ENCODE measurements around the gene TBC1D22A. TPM values are rescaled to one million over a fixed set of nuclear protein-coding genes. Genes with fewer than 3 reads are reported as not detected.

TBC1D22A gene
- polyA plus RNA-seq, 1 of the 3 experiments (the other 2 are of a cell fraction): 16.5 TPM

- POLR2A ChIA-PET: no interaction called here
- no peak for DNase-seq
Measured at GRCh38 chr22:46905415-46905814, 143.0 kb downstream of the TBC1D22A start.

GRCh38 chr22:46905834-46906233 is 143.4 kb downstream of the TBC1D22A start:
- WGBS (ENCODE audit: low lambda C conversion rate): 96% methylated on average over 8 of the region's 8 CpGs
- Histone ChIP-seq H3K36me3 (replicated peaks in 1 of 2; ENCODE audit: control insufficient read depth in 1 of 2, insufficient read depth in 2 of 2, low read length in 1 of 2) (no peaks in the 10 kb centered on the region), H3K9me2 (no peaks in the 10 kb centered on the region), H3K27me3 (ENCODE audit: insufficient read depth) (no peaks in the 10 kb centered on the region), H4K20me1 (ENCODE audit: insufficient read depth) (no peaks in the 10 kb centered on the region), H3K79me2 (ENCODE audit: insufficient read depth) (no peaks in the 10 kb centered on the region), H3K9ac (no peak overlapping the region), H3K4me3 (ENCODE audit: low read depth in 2 of 2, low read length in 1 of 2) (no peak overlapping the region), H2AFZ (ENCODE audit: low read depth) (no peak overlapping the region), H3F3A (replicated peaks; ENCODE audit: insufficient read depth) (no peaks in the 10 kb centered on the region), H3K4me2 (no peak overlapping the region), H3K9me3 (no peaks in the 10 kb centered on the region), H3K4me1 (ENCODE audit: control insufficient read depth in 1 of 2, insufficient read depth in 2 of 2, low read depth in 1 of 2, low read length in 1 of 2) (peaks cover 0 to 4% of the 10 kb centered on the region in 2 experiments; a peak in 1 of 4 replicates), H3K27ac (ENCODE audit: low read depth in 2 of 2, low read length in 1 of 2) (no peak overlapping the region)
- POLR2A ChIA-PET: no interaction called here
- TF ChIP-seq YY1 (IDR thresholded peaks at IDR 0.05; ENCODE audit: low read depth): no peak
- no peak for TF ChIP-seq SMC3 (IDR thresholded peaks at IDR 0.05; ENCODE audit: low read depth, low read length)
- no peak for TF ChIP-seq IRF3 (IDR thresholded peaks at IDR 0.05; ENCODE audit: low read depth, low read length)
- CTCF ChIA-PET: no interaction called here
- no peak for DNase-seq

More at GRCh38 chr22:46905415-46905814, 143.0 kb downstream of the TBC1D22A start:
- Histone ChIP-seq H3K4me3 (ENCODE audit: low read depth in 2 of 2, low read length in 1 of 2) (no peak overlapping the region), H3K9ac (no peak overlapping the region), H3K9me3 (no peaks in the 10 kb centered on the region), H4K20me1 (ENCODE audit: insufficient read depth) (no peaks in the 10 kb centered on the region), H3K79me2 (ENCODE audit: insufficient read depth) (no peaks in the 10 kb centered on the region), H3K36me3 (replicated peaks in 1 of 2; ENCODE audit: control insufficient read depth in 1 of 2, insufficient read depth in 2 of 2, low read length in 1 of 2) (no peaks in the 10 kb centered on the region), H3K27ac (ENCODE audit: low read depth in 2 of 2, low read length in 1 of 2) (no peak overlapping the region), H3K4me2 (no peak overlapping the region), H3K9me2 (no peaks in the 10 kb centered on the region), H3K27me3 (ENCODE audit: insufficient read depth) (no peaks in the 10 kb centered on the region), H3K4me1 (ENCODE audit: control insufficient read depth in 1 of 2, insufficient read depth in 2 of 2, low read depth in 1 of 2, low read length in 1 of 2) (peaks cover 0 to 4% of the 10 kb centered on the region in 2 experiments; a peak in 1 of 4 replicates), H2AFZ (ENCODE audit: low read depth) (no peak overlapping the region), H3F3A (replicated peaks; ENCODE audit: insufficient read depth) (no peaks in the 10 kb centered on the region)
- CTCF ChIA-PET: interaction anchor here (1.2 kb wide), 1 partner anchor 103 kb away, joined by 4 read pairs; no protein-coding TSS in a partner anchor
- TF ChIP-seq GABPA (IDR thresholded peaks at IDR 0.05; ENCODE audit: low read depth) (no peak), USF2 (IDR thresholded peaks at IDR 0.05; ENCODE audit: borderline replicate concordance, low read depth, low read length) (no peak), POLR2AphosphoS5 (IDR thresholded peaks at IDR 0.05; ENCODE audit: low read depth, low read length) (no peak), EP300 (IDR thresholded peaks at IDR 0.05; ENCODE audit: borderline replicate concordance in 1 of 2, low read depth in 1 of 2, low read length in 1 of 2) (no peak)
- 100% methylated on average over 6 of the region's 15 CpGs for WGBS (ENCODE audit: low lambda C conversion rate)

GRCh38 chr22:46906326-46907045 is 144.0 kb downstream of the TBC1D22A start:
- Histone ChIP-seq H3K9ac (no peak overlapping the region), H3K27ac (ENCODE audit: low read depth in 2 of 2, low read length in 1 of 2) (no peak overlapping the region), H2AFZ (ENCODE audit: low read depth) (no peak overlapping the region), H3K4me2 (no peak overlapping the region), H3K27me3 (ENCODE audit: insufficient read depth) (no peaks in the 10 kb centered on the region), H3K4me1 (ENCODE audit: control insufficient read depth in 1 of 2, insufficient read depth in 2 of 2, low read depth in 1 of 2, low read length in 1 of 2) (peaks cover 0 to 4% of the 10 kb centered on the region in 2 experiments; a peak in 1 of 4 replicates), H3K79me2 (ENCODE audit: insufficient read depth) (no peaks in the 10 kb centered on the region), H3K9me2 (no peaks in the 10 kb centered on the region), H3F3A (replicated peaks; ENCODE audit: insufficient read depth) (no peaks in the 10 kb centered on the region), H4K20me1 (ENCODE audit: insufficient read depth) (no peaks in the 10 kb centered on the region), H3K36me3 (replicated peaks in 1 of 2; ENCODE audit: control insufficient read depth in 1 of 2, insufficient read depth in 2 of 2, low read length in 1 of 2) (no peaks in the 10 kb centered on the region), H3K9me3 (no peaks in the 10 kb centered on the region), H3K4me3 (ENCODE audit: low read depth in 2 of 2, low read length in 1 of 2) (no peak overlapping the region)
- ChIA-PET CTCF (no interaction called here), POLR2A (no interaction called here)
- WGBS (ENCODE audit: low lambda C conversion rate): 94% methylated on average over 14 of the region's 18 CpGs
- DNase-seq: no peak
- no peak for TF ChIP-seq RAD21 (IDR thresholded peaks at IDR 0.05; ENCODE audit: low read length)
- TF ChIP-seq REST (IDR thresholded peaks at IDR 0.05; ENCODE audit: low read depth, low read length): no peak
- TF ChIP-seq GATA2 (CRISPR knock-in tag; IDR thresholded peaks at IDR 0.05): no peak
- TF ChIP-seq PBX3 (IDR thresholded peaks at IDR 0.05): no peak
- no peak for TF ChIP-seq GABPA (IDR thresholded peaks at IDR 0.05; ENCODE audit: low read depth)
- TF ChIP-seq NFIC (IDR thresholded peaks at IDR 0.05; ENCODE audit: borderline replicate concordance): no peak
- TF ChIP-seq EZH2phosphoT487 (IDR thresholded peaks at IDR 0.05; ENCODE audit: borderline replicate concordance, low read depth): no peak
- no peak for TF ChIP-seq TCF12 (IDR thresholded peaks at IDR 0.05)
- TF ChIP-seq MEF2A (IDR thresholded peaks at IDR 0.05; ENCODE audit: borderline replicate concordance, low read depth): no peak
